Measurements from ENCODE around the gene CELF5.

GRCh38 chr19:3253270-3253669 lies 28.8 kb downstream of the CELF5 start:
- TF ChIP-seq CTCF (IDR thresholded peaks at IDR 0.05) (no peak), POLR2A (IDR thresholded peaks at IDR 0.05) (no peak)
